Left lung (tissue), 10 donors: Measurements from ENCODE around the gene HPSE2. TPM values are rescaled to one million over a fixed set of nuclear protein-coding genes. Genes with fewer than 3 reads are reported as not detected.

Experiments used
- ATAC-seq: fragments of 200-7000 bp; cut with Tn5 transposase; one replicate; pipeline ENCODE4 v1.9.1; 2020; ENCODE audit warnings: moderate library complexity
- DNase-seq, 4 donors: peaks; one replicate each; pipeline ENCODE4 v3.0.0-alpha.2; 2013 to 2020
- H3K27ac ChIP-seq, 2 donors: fragments of 200-600 bp; sonication (generic) in 1 of 2; one replicate each; pipeline versions ENCODE4 v1.5.0 to v1.8.0; 2020 to 2021
- H3K27me3 ChIP-seq, 2 donors: fragments of 200-600 bp; sonication (generic) in 1 of 2; one replicate each; pipeline versions ENCODE4 v1.5.0 to v1.8.0; 2020 to 2021
- H3K36me3 ChIP-seq, 2 donors: fragments of 200-600 bp; sonication (generic) in 1 of 2; one replicate each; pipeline versions ENCODE4 v1.5.0 to v1.8.0; 2020 to 2021
- H3K4me1 ChIP-seq, 2 donors: fragments of 200-600 bp; one replicate each; pipeline ENCODE4 v1.8.0; 2021
- H3K4me3 ChIP-seq, 2 donors: fragments of 200-600 bp; sonication (generic) in 1 of 2; one replicate each; pipeline versions ENCODE4 v1.5.0 to v1.8.0; 2020 to 2021; ENCODE audit warnings: mild to moderate bottlenecking in 1 of 2
- H3K9me3 ChIP-seq, 2 donors: fragments of 200-600 bp; sonication (generic) in 1 of 2; one replicate each; pipeline versions ENCODE4 v1.5.0 to v1.8.0; 2020 to 2021
- CTCF ChIP-seq, 2 donors: fragments of 200-600 bp; sonication (generic) in 1 of 2; IDR thresholded peaks; one replicate each; pipeline versions ENCODE4 v1.5.0 to v1.8.0; 2021; ENCODE audit warnings: antibody characterized with exemption in 2 of 2
- intact Hi-C, 2 donors: fragments of 100-400 bp; cut with DNase I; formaldehyde crosslinking; loops; one replicate each; pipeline versions ENCODE4 v1.11.2 to v1.14.2; 2022
- polyA plus RNA-seq, 6 donors: library from polyadenylated mRNA; unstranded; fragments of 120-200 nt; gene quantifications; one replicate each; pipeline ENCODE4 v1.2.1, GENCODE V29; 2013; ENCODE audit not compliant: insufficient read length in 6 of 6
- total RNA-seq, 2 donors: library from RNA; stranded (reverse); fragmentation: NEBNext Ultra II Directional; extraction: Animal tissue kit (Norgen Biotek cat#: 25700); gene quantifications; one replicate each; pipeline ENCODE4 v1.2.1, GENCODE V29; 2021
- donor health status: DM: no; HTN: yes; CAD: no.
- donor health status: DM: no; HTN: no; CAD: no.

Gene HPSE2
- total and polyA plus RNA-seq, 8 donors: 0.50 to 20.4 (median 12.1) TPM

- Histone ChIP-seq H3K9me3 (peaks cover 0 to 7% of the 10 kb centered on the region in 2 donors), H3K27ac (no peak overlapping the region), H3K4me1 (no peaks in the 10 kb centered on the region), H3K36me3 (no peaks in the 10 kb centered on the region), H3K27me3 (no peaks in the 10 kb centered on the region), H3K4me3 (no peak overlapping the region)
- intact Hi-C loops: no loop called here
- DNase-seq (no peak), ATAC-seq (no peak)
- no peak for TF ChIP-seq CTCF (IDR thresholded peaks at IDR 0.05)
Observed at GRCh38 chr10:99085358-99085757, 150.3 kb downstream of the HPSE2 start.

GRCh38 chr10:99084161-99084560 is 151.5 kb downstream of the HPSE2 start:
- no peak for TF ChIP-seq CTCF (IDR thresholded peaks at IDR 0.05)
- H3K27ac ChIP-seq: no peak overlapping the region
- intact Hi-C loops: no loop called here
- H3K9me3 ChIP-seq: peaks cover 0 to 7% of the 10 kb centered on the region in 2 donors
- no peaks in the 10 kb centered on the region for H3K4me1 ChIP-seq
- no peak overlapping the region for H3K4me3 ChIP-seq
- no peak for DNase-seq
- H3K36me3 ChIP-seq: no peaks in the 10 kb centered on the region
- ATAC-seq: no peak
- H3K27me3 ChIP-seq: no peaks in the 10 kb centered on the region

- H3K36me3 ChIP-seq: no peaks in the 10 kb centered on the region
- no peaks in the 10 kb centered on the region for H3K27me3 ChIP-seq
- no peak overlapping the region for H3K27ac ChIP-seq
- intact Hi-C loops: no loop called here
- DNase-seq (no peak), ATAC-seq (no peak)
- no peaks in the 10 kb centered on the region for H3K9me3 ChIP-seq
- no peak for TF ChIP-seq CTCF (IDR thresholded peaks at IDR 0.05)
- H3K4me1 ChIP-seq: no peaks in the 10 kb centered on the region
- H3K4me3 ChIP-seq: no peak overlapping the region
Observed at GRCh38 chr10:99080275-99080945, 155.2 kb downstream of the HPSE2 start.

- Histone ChIP-seq H3K4me1 (no peaks in the 10 kb centered on the region), H3K27me3 (no peaks in the 10 kb centered on the region), H3K4me3 (no peak overlapping the region), H3K36me3 (no peaks in the 10 kb centered on the region), H3K27ac (no peak overlapping the region), H3K9me3 (peaks cover 0 to 3% of the 10 kb centered on the region in 2 donors)
- intact Hi-C loops: no loop called here
- no peak for DNase-seq
- ATAC-seq: no peak
- no peak for TF ChIP-seq CTCF (IDR thresholded peaks at IDR 0.05)
Observed at GRCh38 chr10:99062591-99062990, 173.1 kb downstream of the HPSE2 start.

GRCh38 chr10:99058762-99059161 is 176.9 kb downstream of the HPSE2 start:
- no peak for ATAC-seq
- DNase-seq: no peak
- Histone ChIP-seq H3K4me3 (no peak overlapping the region), H3K9me3 (no peaks in the 10 kb centered on the region), H3K27me3 (no peaks in the 10 kb centered on the region), H3K4me1 (no peaks in the 10 kb centered on the region), H3K36me3 (no peaks in the 10 kb centered on the region), H3K27ac (no peak overlapping the region)
- no peak for TF ChIP-seq CTCF (IDR thresholded peaks at IDR 0.05)
- intact Hi-C loops: no loop called here
